HepG2 (cell line): Measurements from ENCODE around the gene AP4E1. TPM values are rescaled to one million over a fixed set of nuclear protein-coding genes. Genes with fewer than 3 reads are reported as not detected.

Experiments
- ATAC-seq: fragments of 200-7000 bp; cut with Tn5 transposase; 3 replicates; pipeline ENCODE4 v1.9.1; 2020; ENCODE audit warnings: mild to moderate bottlenecking, moderate library complexity
- BruUV-seq: library from RNA; stranded (reverse); fragments of 400-500 nt; replicated peaks from 2 replicates; lab custom pipeline; 2021; lab: Mats Ljungman, UMichigan
- CTCF ChIA-PET: fragments of 300-600 bp; formaldehyde crosslinking; extraction: SDS; loops from one replicate; lab custom pipeline; 2021; ENCODE audit warnings: low total read pairs, inconsistent platforms, low intra/inter-chr PET ratio; lab: Yijun Ruan, JAX
- POLR2A ChIA-PET: fragments of 350-600 bp; sonication (Branson Sonifier 250); formaldehyde crosslinking; loops from one replicate; lab custom pipeline; 2020; ENCODE audit warnings: antibody characterized with exemption, inconsistent platforms; lab: Yijun Ruan, JAX
- DNase-seq: peaks from one replicate; pipeline ENCODE4 v3.0.0-alpha.2; 2015; ENCODE audit warnings: low spot score
- FAIRE-seq: peaks from 3 replicates; lab custom pipeline; 2011; peaks lifted over from hg19 to GRCh38; lab: Jason Lieb, UNC
- H2AFZ ChIP-seq: one replicate; pipeline ENCODE4 v1.6.1; 2011; ENCODE audit warnings: low read length, inconsistent platforms
- H3K27ac ChIP-seq: fragments of 300-600 bp; 3 replicates; pipeline ENCODE4 v1.8.0; 2011; ENCODE audit warnings: mixed run types, mild to moderate bottlenecking, mixed read lengths, low read length, inconsistent platforms; ENCODE audit not compliant: insufficient read depth; ENCODE audit errors: extremely low read length
- H3K27me3 ChIP-seq, 2 experiments: fragments of 200-600 bp in 1 of 2; 2 replicates in 1 of 2; 3 replicates in 1 of 2; pipeline versions ENCODE4 v1.6.0 to v1.8.0; 2011; ENCODE audit warnings: low read length in 2 of 2, mild to moderate bottlenecking in 2 of 2, moderate library complexity in 2 of 2, inconsistent platforms in 1 of 2; ENCODE audit not compliant: insufficient read depth in 2 of 2, control insufficient read depth in 1 of 2
- H3K36me3 ChIP-seq, 2 experiments: fragments of 200-600 bp in 1 of 2; replicated peaks in 1 of 2; 2 replicates in 1 of 2; 3 replicates in 1 of 2; pipeline versions ENCODE4 v1.5.1 to v1.8.0; 2011; ENCODE audit warnings: low read length in 2 of 2, inconsistent platforms in 1 of 2; ENCODE audit not compliant: insufficient read depth in 2 of 2, control insufficient read depth in 1 of 2
- H3K4me1 ChIP-seq: 2 replicates; pipeline ENCODE4 v1.5.1; 2012; ENCODE audit warnings: low read length, inconsistent platforms; ENCODE audit not compliant: insufficient read depth
- H3K4me2 ChIP-seq: 2 replicates; pipeline ENCODE4 v1.6.0; 2011; ENCODE audit warnings: low read depth, low read length, inconsistent platforms
- H3K4me3 ChIP-seq, 3 experiments: fragments of 200-600 bp in 1 of 3; sonication (generic), shearing (Covaris generic) in 1 of 3; replicated peaks in 1 of 3; 2 replicates each; pipeline ENCODE4 v1.5.1; 2011 to 2016; ENCODE audit warnings: low read length in 3 of 3, inconsistent platforms in 2 of 3, low read depth in 2 of 3, mild to moderate bottlenecking in 2 of 3, control low read depth in 1 of 3, mixed read lengths in 1 of 3; ENCODE audit not compliant: insufficient read depth in 1 of 3
- H3K79me2 ChIP-seq: one replicate; pipeline ENCODE4 v1.6.1; 2011; ENCODE audit warnings: low read length, inconsistent platforms; ENCODE audit not compliant: insufficient read depth
- H3K9ac ChIP-seq: 2 replicates; pipeline ENCODE4 v1.6.0; 2011; ENCODE audit warnings: mild to moderate bottlenecking, low read depth, low read length, inconsistent platforms; ENCODE audit not compliant: insufficient read depth
- H3K9me3 ChIP-seq: 2 replicates; pipeline ENCODE4 v1.5.1; 2012; ENCODE audit warnings: mild to moderate bottlenecking, low read length
- H4K20me1 ChIP-seq: 2 replicates; pipeline ENCODE4 v1.6.0; 2011; ENCODE audit warnings: inconsistent platforms, mild to moderate bottlenecking, low read length, moderate library complexity; ENCODE audit not compliant: insufficient read depth
- ELF4 ChIP-seq: sonication (generic); formaldehyde crosslinking; IDR thresholded peaks from 2 replicates; pipeline ENCODE4 v1.5.0; 2020; ENCODE audit warnings: missing genetic modification reagents, mild to moderate bottlenecking, moderate library complexity, borderline replicate concordance
- GTF2F1 ChIP-seq: fragments of 150-350 bp; IDR thresholded peaks from 2 replicates; pipeline ENCODE4 v1.6.1; 2014; ENCODE audit warnings: low read length
- KDM1A ChIP-seq: IDR thresholded peaks from 2 replicates; pipeline ENCODE4 v1.6.1; 2016; ENCODE audit warnings: missing compliant biosample characterization
- NAIF1 ChIP-seq: sonication (generic); formaldehyde crosslinking; IDR thresholded peaks from 2 replicates; pipeline ENCODE4 v1.5.0; 2020; ENCODE audit warnings: mild to moderate bottlenecking, missing genetic modification reagents, borderline replicate concordance
- REPIN1 ChIP-seq: sonication (generic); formaldehyde crosslinking; IDR thresholded peaks from 2 replicates; pipeline ENCODE4 v1.8.0; 2022; ENCODE audit warnings: missing genetic modification reagents, low read depth, mild to moderate bottlenecking, borderline replicate concordance
- SYNCRIP ChIP-seq: fragments of 200-400 bp; formaldehyde crosslinking; IDR thresholded peaks from 2 replicates; pipeline ENCODE4 v1.6.1; 2018; ENCODE audit warnings: mild to moderate bottlenecking, low read depth, low read length; ENCODE audit not compliant: insufficient read depth
- THAP11 ChIP-seq: IDR thresholded peaks from 2 replicates; pipeline ENCODE4 v1.6.1; 2016; ENCODE audit warnings: missing biosample characterization, missing genetic modification reagents
- ZBTB34 ChIP-seq: sonication (generic); formaldehyde crosslinking; IDR thresholded peaks from 2 replicates; pipeline ENCODE4 v1.8.0; 2022; ENCODE audit warnings: mild to moderate bottlenecking, missing genetic modification reagents
- ZFP37 ChIP-seq: sonication (generic); formaldehyde crosslinking; IDR thresholded peaks from 2 replicates; pipeline ENCODE4 v1.4.0; 2020; ENCODE audit warnings: missing genetic modification reagents, borderline replicate concordance
- ZNF362 ChIP-seq: sonication (generic); formaldehyde crosslinking; IDR thresholded peaks from 2 replicates; pipeline ENCODE4 v1.4.0; 2020; ENCODE audit warnings: missing genetic modification reagents, mild to moderate bottlenecking, borderline replicate concordance
- ZNF577 ChIP-seq: sonication (generic); formaldehyde crosslinking; IDR thresholded peaks from 2 replicates; pipeline ENCODE4 v1.4.0; 2020; ENCODE audit warnings: mild to moderate bottlenecking, low read depth, missing genetic modification reagents, borderline replicate concordance
- ZNF609 ChIP-seq: sonication (generic); formaldehyde crosslinking; IDR thresholded peaks from 2 replicates; pipeline ENCODE4 v1.4.0; 2020; ENCODE audit warnings: mild to moderate bottlenecking, missing genetic modification reagents, borderline replicate concordance
- ZNF615 ChIP-seq: sonication (generic); formaldehyde crosslinking; IDR thresholded peaks from 2 replicates; pipeline ENCODE4 v1.5.0; 2020; ENCODE audit warnings: mild to moderate bottlenecking, missing genetic modification reagents, borderline replicate concordance
- WGBS: methylation state at CpG from one replicate; pipeline ENCODE4 v1.1.6; 2017; ENCODE audit warnings: low lambda C conversion rate; 5-methylcytosine and 5-hydroxymethylcytosine counted together
- in situ Hi-C: cut with HindIII; loops from 2 replicates; pipeline ENCODE4 v1.10.0; 2017; ENCODE audit warnings: low pct_unique_long_range_greater_than_20kb; ENCODE audit not compliant: extremely low pct_ligation_motif_present
- intact Hi-C: fragments of 100-400 bp; cut with micrococcal nuclease; formaldehyde crosslinking; loops from one replicate; pipeline ENCODE4 v1.10.0; 2022; ENCODE audit not compliant: unreplicated experiment
- polyA plus RNA-seq, 8 experiments: library from polyadenylated mRNA; depleted of rRNA in 3 of 8; stranded (reverse) in 7 of 8; unstranded in 1 of 8; fragments of >200 nt; fragmentation: Illumina TruSeq in 4 of 8; extraction: Trizol in 4 of 8; gene quantifications; 2 replicates each; pipeline versions ENCODE4 v1.2.1 to v1.2.3, GENCODE V29; 2011 to 2016; ENCODE audit warnings: low read depth in 4 of 8, missing spikeins in 1 of 8, mixed read lengths in 1 of 8; ENCODE audit not compliant: insufficient read depth in 1 of 8
- total RNA-seq, 5 experiments: library from RNA; depleted of rRNA; stranded (reverse); fragments of >200 nt; fragmentation: Illumina TruSeq; extraction: Trizol; gene quantifications; 2 replicates each; pipeline ENCODE4 v1.2.3, GENCODE V29; 2016; ENCODE audit warnings: low read depth in 1 of 5
- TF ChIP-seq, protein P1 (sequence below): IDR thresholded peaks from 2 replicates; pipeline ENCODE4 v1.6.1; 2012; ENCODE audit warnings: inconsistent platforms
- TF ChIP-seq, protein P2 (sequence below): sonication (generic); formaldehyde crosslinking; IDR thresholded peaks from 2 replicates; pipeline ENCODE4 v1.8.0; 2022; ENCODE audit warnings: missing genetic modification reagents, mild to moderate bottlenecking, borderline replicate concordance

Gene AP4E1
- total and polyA plus RNA-seq, 2 of the 13 experiments (the other 11 are each of a cell fraction or from before 2014, with no cell fraction given): 2.2 to 7.8 TPM

- no peak for TF ChIP-seq THAP11 (CRISPR knock-in tag)
- TF ChIP-seq SYNCRIP: no peak
- TF ChIP-seq, protein P1, sequence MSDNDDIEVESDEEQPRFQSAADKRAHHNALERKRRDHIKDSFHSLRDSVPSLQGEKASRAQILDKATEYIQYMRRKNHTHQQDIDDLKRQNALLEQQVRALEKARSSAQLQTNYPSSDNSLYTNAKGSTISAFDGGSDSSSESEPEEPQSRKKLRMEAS: no peak
- TF ChIP-seq ZNF609 (CRISPR knock-in tag): no peak
These were observed 140.6 kb downstream of the AP4E1 start (continued) for GRCh38 chr15:51049081-51049480.

DNA sequence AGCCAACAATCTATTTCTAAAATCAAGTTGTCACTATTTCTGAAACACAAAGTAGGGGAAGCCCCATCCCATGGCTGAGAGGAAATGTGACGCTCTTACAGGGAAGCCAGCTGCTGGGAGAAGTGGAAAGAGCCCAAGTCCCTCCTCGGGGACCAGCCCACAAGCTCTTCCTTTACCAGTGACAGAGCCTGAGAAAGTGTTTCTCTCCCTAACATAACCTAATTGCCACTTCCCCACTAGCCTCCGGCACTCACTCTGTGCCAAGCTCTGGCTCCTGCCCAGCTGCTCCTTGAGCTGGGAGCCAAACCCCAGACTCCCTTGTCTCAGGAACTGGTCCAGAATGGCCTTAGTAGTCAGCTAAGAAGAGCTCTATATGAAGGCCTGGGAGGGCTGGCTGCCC, 143.3 kb downstream of the AP4E1 start:
- no peaks in the 10 kb centered on the region for H3K27me3 ChIP-seq
- ChIA-PET CTCF (no interaction called here), POLR2A (interaction anchor here (1.4 kb wide), 1 partner anchor 8 kb away, joined by 3 read pairs; no protein-coding TSS in a partner anchor)
- 96% methylated on average over 3 of the region's 3 CpGs for WGBS
- H3K4me1 ChIP-seq: peaks cover 26% of the 10 kb centered on the region
- no peak overlapping the region for H3K4me2 ChIP-seq
- no TSS peak for BruUV-seq
- H4K20me1 ChIP-seq: peaks cover 13% of the 10 kb centered on the region; the same call in 1 of the 2 replicates
- in situ Hi-C loops (no loop called here), intact Hi-C loops (no loop called here)
- no peaks in the 10 kb centered on the region for H3K9me3 ChIP-seq
- H3K27ac ChIP-seq: no peak overlapping the region
- H3K36me3 ChIP-seq: no peaks in the 10 kb centered on the region
- no peak overlapping the region for H3K4me3 ChIP-seq
- FAIRE-seq: no peak
- H3K9ac ChIP-seq: no peak overlapping the region
- H3K79me2 ChIP-seq: peaks cover 13% of the 10 kb centered on the region
- no peak for ATAC-seq
- no peak overlapping the region for H2AFZ ChIP-seq
- no peak for DNase-seq
- no peak for TF ChIP-seq NAIF1 (CRISPR knock-in tag)
- no peak for TF ChIP-seq ZBTB34 (CRISPR knock-in tag)
- TF ChIP-seq KDM1A (CRISPR knock-in tag): no peak
- TF ChIP-seq ELF4 (CRISPR knock-in tag): no peak
- TF ChIP-seq, protein P2, sequence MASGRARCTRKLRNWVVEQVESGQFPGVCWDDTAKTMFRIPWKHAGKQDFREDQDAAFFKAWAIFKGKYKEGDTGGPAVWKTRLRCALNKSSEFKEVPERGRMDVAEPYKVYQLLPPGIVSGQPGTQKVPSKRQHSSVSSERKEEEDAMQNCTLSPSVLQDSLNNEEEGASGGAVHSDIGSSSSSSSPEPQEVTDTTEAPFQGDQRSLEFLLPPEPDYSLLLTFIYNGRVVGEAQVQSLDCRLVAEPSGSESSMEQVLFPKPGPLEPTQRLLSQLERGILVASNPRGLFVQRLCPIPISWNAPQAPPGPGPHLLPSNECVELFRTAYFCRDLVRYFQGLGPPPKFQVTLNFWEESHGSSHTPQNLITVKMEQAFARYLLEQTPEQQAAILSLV (CRISPR knock-in tag): no peak
- no peak for TF ChIP-seq ZNF615 (CRISPR knock-in tag)
- no peak for TF ChIP-seq GTF2F1
- TF ChIP-seq ZNF577: no peak
- TF ChIP-seq ZNF362: no peak
- TF ChIP-seq REPIN1 (CRISPR knock-in tag): no peak
- TF ChIP-seq ZFP37 (CRISPR knock-in tag): no peak
